Activated CD4-positive, alpha-beta T cell treated with anti-CD3 and anti-CD28 coated beads, Interleukin-2, Interleukin-4, amounts not matched to agents 100 ng/mL and 50 ng/mL, durations not matched to agents 16 hours and 8 hours (primary cell): ENCODE data around the gene FIBP.

Experiments used
- DNase-seq: peaks from one replicate; pipeline ENCODE4 v3.0.0-alpha.2; 2020; ENCODE audit warnings: low spot score

Gene FIBP

DNA sequence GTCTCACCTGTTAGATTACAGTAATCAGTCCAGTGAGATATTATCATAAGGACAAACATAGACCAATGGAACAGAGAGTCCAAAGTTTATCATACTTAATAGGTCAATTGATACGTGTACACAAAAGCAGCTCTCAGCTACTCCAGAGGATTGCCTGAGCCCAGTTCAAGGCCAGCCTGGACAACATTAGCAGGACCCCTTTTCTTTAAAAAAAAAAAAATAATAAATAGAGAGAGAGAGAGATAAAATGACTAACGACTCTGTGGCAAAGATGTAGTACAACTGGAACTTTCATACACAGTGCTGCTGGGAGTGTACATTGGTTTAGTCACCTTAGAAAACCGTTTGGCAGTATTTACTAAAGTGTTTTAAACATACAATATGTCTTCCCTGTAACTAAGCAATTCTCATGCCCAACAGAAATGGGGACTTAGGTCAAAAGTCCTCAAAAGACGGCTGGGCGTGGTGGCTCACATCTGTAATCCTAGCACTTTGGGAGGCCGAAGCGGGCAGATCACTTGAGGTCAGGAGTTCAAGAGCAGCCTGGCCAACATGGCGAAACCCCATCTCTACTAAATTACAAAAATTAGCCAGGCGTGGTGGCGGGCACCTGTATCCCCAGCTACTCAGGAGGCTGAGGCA is 43.9 kb downstream of the FIBP start:
- no peak for DNase-seq

- no peak for DNase-seq
These were observed 44.5 kb downstream of the FIBP start for GRCh38 chr11:65843811-65844210.

GRCh38 chr11:65842144-65842543 is 46.1 kb downstream of the FIBP start:
- no peak for DNase-seq

GRCh38 chr11:65834202-65834601 is 54.1 kb downstream of the FIBP start:
- no peak for DNase-seq
